HG03457 (cell line): Measurements from ENCODE around the gene SIAE.

ENCODE experiments used
- ATAC-seq: cut with Tn5 transposase; IDR thresholded peaks from one replicate; pipeline ENCODE4 v1.9.1; 2021; ENCODE audit warnings: moderate number of reproducible peaks; ENCODE audit not compliant: unreplicated experiment

Gene SIAE

DNA sequence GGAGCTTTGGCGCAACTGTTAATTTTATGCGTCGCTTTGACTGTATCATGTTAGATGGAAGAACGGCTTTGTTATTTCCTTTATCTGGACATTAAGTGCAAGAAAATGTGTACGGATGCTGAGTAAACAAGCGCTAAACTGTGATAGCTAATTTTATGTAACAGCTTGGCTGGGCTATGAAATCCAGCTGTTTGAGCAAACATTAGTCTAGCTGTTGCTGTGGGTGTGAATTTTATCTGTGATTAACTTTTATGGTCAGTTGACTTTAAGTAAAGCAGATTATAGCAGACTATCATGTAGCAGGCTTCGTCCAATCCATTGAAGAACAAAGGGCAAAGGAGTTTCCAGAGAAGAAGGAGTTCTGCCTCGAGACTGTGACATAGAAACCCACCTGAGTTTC lies 89.8 kb downstream of the SIAE start:
- no peak for ATAC-seq
